A673 (cell line): ENCODE data around the gene RNF183. TPM values are rescaled to one million over a fixed set of nuclear protein-coding genes. Genes with fewer than 3 reads are reported as not detected.

Experiments used
- BruUV-seq: library from RNA; stranded (reverse); fragments of 400-500 nt; replicated peaks from 2 replicates; lab custom pipeline; 2021; lab: Mats Ljungman, UMichigan
- CTCF ChIA-PET: fragments of 300-600 bp; sonication (Branson Sonifier 250); formaldehyde crosslinking; loops from one replicate; lab custom pipeline; 2022; ENCODE audit warnings: antibody characterized with exemption; lab: Charles Lee
- POLR2A ChIA-PET: fragments of 300-600 bp; sonication (Branson Sonifier 250); formaldehyde crosslinking; loops from one replicate; lab custom pipeline; 2022; ENCODE audit warnings: antibody characterized with exemption; ENCODE audit not compliant: low non-redundant PET; lab: Charles Lee
- DNase-seq: peaks from one replicate; pipeline ENCODE4 v3.0.0-alpha.2; 2015; ENCODE audit warnings: low spot score
- H3K27ac ChIP-seq: fragments of 200-600 bp; sonication (generic); 2 replicates; pipeline ENCODE4 v1.5.1; 2016; ENCODE audit warnings: mixed run types, low read depth, mild to moderate bottlenecking, mixed read lengths, antibody characterized with exemption, low read length; ENCODE audit not compliant: poor library complexity, severe bottlenecking
- H3K27me3 ChIP-seq: fragments of 200-600 bp; sonication (generic); replicated peaks from 2 replicates; pipeline ENCODE4 v1.6.1; 2017; ENCODE audit warnings: mixed run types, low read depth, mild to moderate bottlenecking, mixed read lengths, antibody characterized with exemption, low read length; ENCODE audit not compliant: insufficient read depth, poor library complexity
- H3K36me3 ChIP-seq: fragments of 200-600 bp; sonication (generic); 2 replicates; pipeline ENCODE4 v1.6.1; 2016; ENCODE audit warnings: mixed run types, mild to moderate bottlenecking, mixed read lengths, antibody characterized with exemption, low read length; ENCODE audit not compliant: insufficient read depth, poor library complexity, severe bottlenecking
- H3K4me1 ChIP-seq: fragments of 200-600 bp; sonication (generic); 2 replicates; pipeline ENCODE4 v1.6.1; 2017; ENCODE audit warnings: mixed run types, mild to moderate bottlenecking, mixed read lengths, antibody characterized with exemption, low read length; ENCODE audit not compliant: insufficient read depth, poor library complexity, severe bottlenecking
- H3K4me3 ChIP-seq: fragments of 200-600 bp; sonication (generic); 2 replicates; pipeline ENCODE4 v1.5.1; 2016; ENCODE audit warnings: low read depth, mixed run types, mild to moderate bottlenecking, mixed read lengths, low read length; ENCODE audit not compliant: poor library complexity, severe bottlenecking
- H3K9me3 ChIP-seq: fragments of 200-600 bp; sonication (generic); 2 replicates; pipeline ENCODE4 v1.6.1; 2016; ENCODE audit warnings: mixed run types, low read depth, mild to moderate bottlenecking, mixed read lengths, antibody characterized with exemption, low read length; ENCODE audit not compliant: poor library complexity, severe bottlenecking
- EZH2 ChIP-seq: fragments of 200-600 bp; sonication (generic); IDR thresholded peaks from 2 replicates; pipeline ENCODE4 v1.6.1; 2017; ENCODE audit warnings: borderline replicate concordance, low read depth, mild to moderate bottlenecking, mixed read lengths, antibody characterized with exemption, low read length; ENCODE audit not compliant: poor library complexity, severe bottlenecking
- intact Hi-C: fragments of 100-400 bp; cut with micrococcal nuclease; formaldehyde crosslinking; loops from one replicate; pipeline ENCODE4 v1.10.0; 2022; ENCODE audit not compliant: unreplicated experiment
- total RNA-seq: library from RNA; stranded (reverse); gene quantifications from 2 replicates; pipeline ENCODE4 v1.2.3, GENCODE V29; 2021
- TF ChIP-seq, protein P1 (sequence below): fragments of 300-800, 200-600 bp; sonication (generic); conservative IDR thresholded peaks from 2 replicates; pipeline ENCODE4 v1.5.1; 2017; ENCODE audit warnings: low read depth, mild to moderate bottlenecking, antibody characterized with exemption, low read length, moderate library complexity, mixed read lengths

The RNF183 gene
- total RNA-seq, 1 experiment from 2014 or later, result not detected

DNA sequence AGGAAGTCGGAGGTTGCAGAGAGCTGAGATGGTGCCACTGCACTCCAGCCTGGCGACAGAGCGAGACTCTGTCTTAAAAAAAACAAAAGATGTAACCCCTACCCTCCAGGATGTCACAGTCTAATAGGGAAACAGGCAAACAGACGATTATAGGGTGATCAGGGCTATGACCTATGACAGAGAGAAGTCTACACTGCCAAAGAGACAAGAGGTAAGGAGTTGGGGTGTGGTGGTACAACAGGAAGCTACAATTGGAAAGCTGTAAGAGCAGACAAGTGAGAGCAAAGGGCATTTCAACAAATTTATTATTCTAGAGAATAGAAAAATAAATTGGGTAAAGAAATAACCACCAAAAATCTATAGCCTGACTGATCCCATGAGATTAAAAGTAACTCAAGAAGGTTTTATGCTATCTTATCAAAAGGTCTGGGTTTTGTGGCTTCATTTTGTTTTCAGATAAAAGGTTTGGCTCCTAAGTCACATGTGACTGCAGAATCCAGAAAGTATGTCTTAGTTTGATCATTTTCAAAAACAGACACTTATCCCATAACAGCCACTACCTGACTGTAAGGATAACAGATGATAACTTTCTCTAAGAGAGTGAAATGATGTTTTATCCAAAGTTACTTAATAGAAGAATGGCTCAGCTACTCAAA, 35.1 kb downstream of the RNF183 start:
- ChIA-PET CTCF (no interaction called here), POLR2A (no interaction called here)
- intact Hi-C loops, result no loop called here
- no peaks in the 10 kb centered on the region for H3K4me1 ChIP-seq
- H3K4me3 ChIP-seq, result no peak overlapping the region
- BruUV-seq, result no TSS peak
- no peaks in the 10 kb centered on the region for H3K9me3 ChIP-seq
- H3K27ac ChIP-seq, result no peak overlapping the region
- TF ChIP-seq EZH2, result no peak
- TF ChIP-seq, protein P1, sequence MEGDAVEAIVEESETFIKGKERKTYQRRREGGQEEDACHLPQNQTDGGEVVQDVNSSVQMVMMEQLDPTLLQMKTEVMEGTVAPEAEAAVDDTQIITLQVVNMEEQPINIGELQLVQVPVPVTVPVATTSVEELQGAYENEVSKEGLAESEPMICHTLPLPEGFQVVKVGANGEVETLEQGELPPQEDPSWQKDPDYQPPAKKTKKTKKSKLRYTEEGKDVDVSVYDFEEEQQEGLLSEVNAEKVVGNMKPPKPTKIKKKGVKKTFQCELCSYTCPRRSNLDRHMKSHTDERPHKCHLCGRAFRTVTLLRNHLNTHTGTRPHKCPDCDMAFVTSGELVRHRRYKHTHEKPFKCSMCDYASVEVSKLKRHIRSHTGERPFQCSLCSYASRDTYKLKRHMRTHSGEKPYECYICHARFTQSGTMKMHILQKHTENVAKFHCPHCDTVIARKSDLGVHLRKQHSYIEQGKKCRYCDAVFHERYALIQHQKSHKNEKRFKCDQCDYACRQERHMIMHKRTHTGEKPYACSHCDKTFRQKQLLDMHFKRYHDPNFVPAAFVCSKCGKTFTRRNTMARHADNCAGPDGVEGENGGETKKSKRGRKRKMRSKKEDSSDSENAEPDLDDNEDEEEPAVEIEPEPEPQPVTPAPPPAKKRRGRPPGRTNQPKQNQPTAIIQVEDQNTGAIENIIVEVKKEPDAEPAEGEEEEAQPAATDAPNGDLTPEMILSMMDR, result no peak
- H3K36me3 ChIP-seq, result peaks cover 43% of the 10 kb centered on the region
- no peak for DNase-seq
- H3K27me3 ChIP-seq, result no peaks in the 10 kb centered on the region

DNA sequence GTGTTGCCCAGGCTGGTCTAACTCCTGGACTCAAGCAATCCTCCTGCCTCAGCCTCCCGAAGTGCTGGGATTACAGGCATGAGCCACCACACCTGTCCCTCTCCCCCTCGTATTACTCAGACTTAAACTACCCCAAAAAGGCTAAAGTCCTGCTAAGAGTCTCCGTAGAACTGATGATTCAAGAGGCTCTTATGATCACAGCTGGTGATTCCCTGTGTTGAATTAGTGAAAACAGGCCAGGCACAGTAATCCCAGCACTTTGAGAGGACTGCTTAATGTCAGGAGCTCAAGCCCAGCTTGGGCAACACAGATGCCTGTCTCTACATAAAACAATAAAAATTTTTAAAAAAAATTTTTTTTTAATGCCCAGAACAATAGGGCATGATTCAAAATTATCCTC, 37.0 kb downstream of the RNF183 start:
- TF ChIP-seq, protein P1, result no peak
- TF ChIP-seq EZH2, result no peak
- CTCF ChIA-PET, result no interaction called here
- intact Hi-C loops, result no loop called here

DNA sequence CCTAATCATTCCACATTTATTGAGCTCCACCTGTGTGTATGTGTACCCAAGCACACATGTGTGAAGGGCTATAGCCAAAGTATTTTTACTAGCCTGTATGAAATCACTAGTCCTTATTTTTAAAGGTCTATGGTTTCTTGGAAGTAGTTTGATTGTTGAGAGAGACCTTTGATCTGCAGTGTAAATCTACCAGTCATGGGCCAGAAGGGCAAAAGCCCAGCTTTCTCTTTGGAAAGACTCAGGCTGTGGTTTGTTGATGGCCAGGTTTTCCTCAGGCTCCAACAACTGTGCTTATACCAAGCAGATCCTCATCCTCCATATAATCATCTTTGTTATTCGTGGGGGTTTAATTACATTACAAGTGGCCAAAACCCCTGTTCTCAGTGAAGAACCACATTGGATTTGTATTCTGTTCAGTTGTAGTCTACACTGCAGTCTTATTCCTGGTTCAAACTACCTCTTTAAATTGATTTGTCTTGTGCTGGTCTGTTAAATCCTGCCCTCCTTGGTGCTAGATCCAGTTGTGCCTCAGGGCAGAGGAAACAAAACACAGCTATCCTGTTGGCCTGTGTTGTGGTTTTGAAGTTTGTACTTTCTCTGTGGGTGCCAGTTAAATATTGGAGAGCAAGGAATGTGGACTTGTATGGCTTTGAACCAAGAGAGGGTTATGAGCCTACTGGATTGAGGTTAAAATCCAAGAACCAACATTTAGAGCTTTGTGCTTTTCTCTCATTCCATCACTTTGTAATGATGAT, 41.1 kb downstream of the RNF183 start:
- peaks cover 27% of the 10 kb centered on the region for H3K36me3 ChIP-seq
- H3K4me3 ChIP-seq, result no peak overlapping the region
- POLR2A ChIA-PET, result no interaction called here
- H3K4me1 ChIP-seq, result no peaks in the 10 kb centered on the region
- no peak for DNase-seq
- intact Hi-C loops, result no loop called here
- BruUV-seq, result no TSS peak
- H3K9me3 ChIP-seq, result no peaks in the 10 kb centered on the region
- no peak overlapping the region for H3K27ac ChIP-seq
- TF ChIP-seq EZH2, result no peak
- TF ChIP-seq, protein P1, result no peak
- H3K27me3 ChIP-seq, result no peaks in the 10 kb centered on the region
- CTCF ChIA-PET, result no interaction called here

More for the DNA sequence above, 37.0 kb downstream of the RNF183 start:
- Histone ChIP-seq H3K4me1 (no peaks in the 10 kb centered on the region), H3K27me3 (no peaks in the 10 kb centered on the region), H3K9me3 (no peaks in the 10 kb centered on the region), H3K27ac (no peak overlapping the region), H3K4me3 (no peak overlapping the region), H3K36me3 (peaks cover 27% of the 10 kb centered on the region)
- peak; percentile 4 for DNase-seq
- POLR2A ChIA-PET, result no interaction called here
- BruUV-seq, result no TSS peak
